ENCODE data around the gene ATG4D.

Gene ATG4D

GRCh38 chr19:10587839-10588150 is 44.1 kb downstream of the ATG4D start:
- H3K36me3 ChIP-seq (ENCODE audit: control insufficient read depth in 2 of 2, insufficient read depth in 1 of 2, low read length in 2 of 2): no peaks in the 10 kb centered on the region
- no peak overlapping the region for H3K4me3 ChIP-seq (ENCODE audit: low read depth, low read length)
- H3K27ac ChIP-seq (ENCODE audit: extremely low read depth, low read depth, low read length): no peak overlapping the region
- H3K4me1 ChIP-seq (ENCODE audit: control insufficient read depth, insufficient read depth, low read length): no peaks in the 10 kb centered on the region
- TF ChIP-seq ZNF555 (tag by site-specific recombination; conservative IDR thresholded peaks at IDR 0.05): no peak
- TF ChIP-seq, protein P1, sequence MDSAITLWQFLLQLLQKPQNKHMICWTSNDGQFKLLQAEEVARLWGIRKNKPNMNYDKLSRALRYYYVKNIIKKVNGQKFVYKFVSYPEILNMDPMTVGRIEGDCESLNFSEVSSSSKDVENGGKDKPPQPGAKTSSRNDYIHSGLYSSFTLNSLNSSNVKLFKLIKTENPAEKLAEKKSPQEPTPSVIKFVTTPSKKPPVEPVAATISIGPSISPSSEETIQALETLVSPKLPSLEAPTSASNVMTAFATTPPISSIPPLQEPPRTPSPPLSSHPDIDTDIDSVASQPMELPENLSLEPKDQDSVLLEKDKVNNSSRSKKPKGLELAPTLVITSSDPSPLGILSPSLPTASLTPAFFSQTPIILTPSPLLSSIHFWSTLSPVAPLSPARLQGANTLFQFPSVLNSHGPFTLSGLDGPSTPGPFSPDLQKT (IDR thresholded peaks at IDR 0.05; ENCODE audit: borderline replicate concordance, low read depth, low read length): no peak
- no peak for TF ChIP-seq ZFHX2 (tag by site-specific recombination; conservative IDR thresholded peaks at IDR 0.05)
- no peak for TF ChIP-seq FEZF1 (tag by site-specific recombination; IDR thresholded peaks at IDR 0.05)
- no peak for TF ChIP-seq ZNF175 (tag by site-specific recombination; IDR thresholded peaks at IDR 0.05)
- TF ChIP-seq GLI2 (tag by site-specific recombination; IDR thresholded peaks at IDR 0.05; ENCODE audit: borderline replicate concordance, low read depth): no peak
- TF ChIP-seq RBAK (tag by site-specific recombination; IDR thresholded peaks at IDR 0.05): no peak
- no peak for TF ChIP-seq ZNF214 (tag by site-specific recombination; IDR thresholded peaks at IDR 0.05; ENCODE audit: borderline replicate concordance)
- TF ChIP-seq ZNF366 (tag by site-specific recombination; conservative IDR thresholded peaks at IDR 0.05): peak; percentile 94
- peak; percentile 13; the same call in 1 of the 2 replicates for TF ChIP-seq ZBTB17 (tag by site-specific recombination; IDR thresholded peaks at IDR 0.05)
- no peak for TF ChIP-seq ZNF518A (tag by site-specific recombination; conservative IDR thresholded peaks at IDR 0.05; ENCODE audit: low read depth)
- TF ChIP-seq MYNN (tag by site-specific recombination; IDR thresholded peaks at IDR 0.05; ENCODE audit: borderline replicate concordance): no peak
- TF ChIP-seq ZNF560 (tag by site-specific recombination; IDR thresholded peaks at IDR 0.05; ENCODE audit: borderline replicate concordance): no peak
- ChIA-PET CTCF (interaction anchor here (1.0 kb wide), 1 partner anchor 57 kb away, joined by 3 read pairs; no protein-coding TSS in a partner anchor), POLR2A (no interaction called here)
- H3K9me3 ChIP-seq (ENCODE audit: control insufficient read depth, insufficient read depth, low read depth, low read length): no peaks in the 10 kb centered on the region

- H3K27ac ChIP-seq (ENCODE audit: extremely low read depth, low read depth, low read length): no peak overlapping the region
- H3K9me3 ChIP-seq (ENCODE audit: control insufficient read depth, insufficient read depth, low read depth, low read length): no peaks in the 10 kb centered on the region
- H3K4me3 ChIP-seq (ENCODE audit: low read depth, low read length): no peak overlapping the region
- POLR2A ChIA-PET: no interaction called here
- no peaks in the 10 kb centered on the region for H3K4me1 ChIP-seq (ENCODE audit: control insufficient read depth, insufficient read depth, low read length)
- TF ChIP-seq ZNF223 (tag by site-specific recombination; IDR thresholded peaks at IDR 0.05) (no peak), ZSCAN30 (tag by site-specific recombination; IDR thresholded peaks at IDR 0.05) (no peak), YY1 (tag by site-specific recombination; IDR thresholded peaks at IDR 0.05) (no peak), ZNF16 (tag by site-specific recombination; IDR thresholded peaks at IDR 0.05; ENCODE audit: low read depth) (no peak), ZNF248 (tag by site-specific recombination; IDR thresholded peaks at IDR 0.05) (no peak), ZNF645 (tag by site-specific recombination; IDR thresholded peaks at IDR 0.05) (no peak), ZNF24 (tag by site-specific recombination; IDR thresholded peaks at IDR 0.05) (no peak), ZBTB17 (tag by site-specific recombination; IDR thresholded peaks at IDR 0.05) (no peak), HIC1 (tag by site-specific recombination; IDR thresholded peaks at IDR 0.05) (no peak), TRIM28 (IDR thresholded peaks at IDR 0.05; ENCODE audit: borderline replicate concordance, low read length) (no peak)
- TF ChIP-seq, protein P2, sequence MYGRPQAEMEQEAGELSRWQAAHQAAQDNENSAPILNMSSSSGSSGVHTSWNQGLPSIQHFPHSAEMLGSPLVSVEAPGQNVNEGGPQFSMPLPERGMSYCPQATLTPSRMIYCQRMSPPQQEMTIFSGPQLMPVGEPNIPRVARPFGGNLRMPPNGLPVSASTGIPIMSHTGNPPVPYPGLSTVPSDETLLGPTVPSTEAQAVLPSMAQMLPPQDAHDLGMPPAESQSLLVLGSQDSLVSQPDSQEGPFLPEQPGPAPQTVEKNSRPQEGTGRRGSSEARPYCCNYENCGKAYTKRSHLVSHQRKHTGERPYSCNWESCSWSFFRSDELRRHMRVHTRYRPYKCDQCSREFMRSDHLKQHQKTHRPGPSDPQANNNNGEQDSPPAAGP (tag by site-specific recombination; IDR thresholded peaks at IDR 0.05): no peak
- TF ChIP-seq, protein P3, sequence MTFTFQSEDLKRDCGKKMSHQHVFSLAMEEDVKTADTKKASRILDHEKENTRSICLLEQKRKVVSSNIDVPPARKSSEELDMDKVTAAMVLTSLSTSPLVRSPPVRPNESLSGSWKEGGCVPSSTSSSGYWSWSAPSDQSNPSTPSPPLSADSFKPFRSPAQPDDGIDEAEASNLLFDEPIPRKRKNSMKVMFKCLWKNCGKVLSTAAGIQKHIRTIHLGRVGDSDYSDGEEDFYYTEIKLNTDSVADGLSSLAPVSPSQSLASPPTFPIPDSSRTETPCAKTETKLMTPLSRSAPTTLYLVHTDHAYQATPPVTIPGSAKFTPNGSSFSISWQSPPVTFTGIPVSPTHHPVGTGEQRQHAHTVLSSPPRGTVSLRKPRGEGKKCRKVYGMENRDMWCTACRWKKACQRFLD (tag by site-specific recombination; IDR thresholded peaks at IDR 0.05): no peak
- CTCF ChIA-PET: interaction anchor here (1.6 kb wide), 1 partner anchor 12 kb away, joined by 12 read pairs; no protein-coding TSS in a partner anchor
- no peaks in the 10 kb centered on the region for H3K36me3 ChIP-seq (ENCODE audit: control insufficient read depth in 2 of 2, insufficient read depth in 1 of 2, low read length in 2 of 2)
These were observed 49.4 kb downstream of the ATG4D start for GRCh38 chr19:10593148-10593547.
